GM06990 (cell line): ENCODE measurements around the gene DENND11.

Experiments
- DNase-seq: peaks from one replicate; pipeline ENCODE4 v3.0.0-alpha.2; 2011; ENCODE audit not compliant: insufficient read length; ENCODE audit errors: extremely low read depth
- H3K27me3 ChIP-seq: replicated peaks from 2 replicates; pipeline ENCODE4 v1.6.0; 2011; ENCODE audit warnings: low read length; ENCODE audit not compliant: control insufficient read depth, insufficient read depth
- H3K36me3 ChIP-seq: 2 replicates; pipeline ENCODE4 v1.5.1; 2011; ENCODE audit warnings: low read length; ENCODE audit not compliant: control insufficient read depth, insufficient read depth
- H3K4me3 ChIP-seq: replicated peaks from 2 replicates; pipeline ENCODE4 v1.5.1; 2011; ENCODE audit warnings: low read depth, mild to moderate bottlenecking, control low read depth, low read length
- TF ChIP-seq, protein P1 (sequence below): IDR thresholded peaks from 2 replicates; pipeline ENCODE4 v1.5.1; 2011; ENCODE audit warnings: low read length, control low read depth, mild to moderate bottlenecking, inconsistent platforms; ENCODE audit not compliant: insufficient read depth, poor library complexity, severe bottlenecking

DENND11 gene

DNA sequence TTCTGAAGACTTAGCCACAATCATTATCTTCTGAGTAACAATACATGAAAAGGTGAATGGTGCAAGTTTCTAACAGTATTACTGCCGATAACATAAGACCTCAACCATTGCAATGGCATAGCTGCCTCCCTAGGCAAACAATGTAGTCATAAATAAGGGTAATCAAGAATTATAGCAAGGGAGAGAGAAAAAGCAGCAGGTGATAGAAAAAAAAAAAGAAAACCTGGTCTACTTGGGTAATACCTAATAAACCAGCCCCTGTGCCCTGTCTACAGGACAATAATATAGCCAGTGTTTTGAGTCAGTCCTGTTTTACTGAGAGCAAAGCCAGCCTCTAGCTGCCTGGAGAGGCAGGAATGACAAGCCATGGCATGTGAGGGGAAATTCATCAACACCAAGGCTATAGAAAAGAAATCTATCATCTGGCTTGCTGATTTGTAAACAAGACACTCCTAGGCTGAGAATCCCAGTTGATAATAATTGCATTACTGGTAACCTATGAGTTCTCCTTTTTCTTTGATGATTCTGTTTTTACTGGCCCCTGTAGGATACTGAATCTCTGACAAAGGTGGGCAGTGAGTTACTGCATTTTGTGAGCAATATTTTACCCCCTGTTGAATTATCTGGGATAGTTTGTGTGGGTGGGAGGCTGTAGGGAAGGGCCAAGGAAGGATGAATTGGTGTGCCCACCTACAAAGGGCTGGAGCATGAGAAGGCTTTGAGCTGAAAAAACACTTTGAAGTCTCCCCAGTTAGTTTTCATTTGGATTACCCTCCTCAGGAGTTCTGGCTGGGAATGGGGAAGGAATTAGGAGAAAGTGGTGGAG lies 4.5 kb upstream of the DENND11 start:
- TF ChIP-seq, protein P1, sequence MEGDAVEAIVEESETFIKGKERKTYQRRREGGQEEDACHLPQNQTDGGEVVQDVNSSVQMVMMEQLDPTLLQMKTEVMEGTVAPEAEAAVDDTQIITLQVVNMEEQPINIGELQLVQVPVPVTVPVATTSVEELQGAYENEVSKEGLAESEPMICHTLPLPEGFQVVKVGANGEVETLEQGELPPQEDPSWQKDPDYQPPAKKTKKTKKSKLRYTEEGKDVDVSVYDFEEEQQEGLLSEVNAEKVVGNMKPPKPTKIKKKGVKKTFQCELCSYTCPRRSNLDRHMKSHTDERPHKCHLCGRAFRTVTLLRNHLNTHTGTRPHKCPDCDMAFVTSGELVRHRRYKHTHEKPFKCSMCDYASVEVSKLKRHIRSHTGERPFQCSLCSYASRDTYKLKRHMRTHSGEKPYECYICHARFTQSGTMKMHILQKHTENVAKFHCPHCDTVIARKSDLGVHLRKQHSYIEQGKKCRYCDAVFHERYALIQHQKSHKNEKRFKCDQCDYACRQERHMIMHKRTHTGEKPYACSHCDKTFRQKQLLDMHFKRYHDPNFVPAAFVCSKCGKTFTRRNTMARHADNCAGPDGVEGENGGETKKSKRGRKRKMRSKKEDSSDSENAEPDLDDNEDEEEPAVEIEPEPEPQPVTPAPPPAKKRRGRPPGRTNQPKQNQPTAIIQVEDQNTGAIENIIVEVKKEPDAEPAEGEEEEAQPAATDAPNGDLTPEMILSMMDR = no peak
- Histone ChIP-seq H3K36me3 (no peaks in the 10 kb centered on the region), H3K4me3 (no peak overlapping the region), H3K27me3 (no peaks in the 10 kb centered on the region)
- no peak for DNase-seq

DNA sequence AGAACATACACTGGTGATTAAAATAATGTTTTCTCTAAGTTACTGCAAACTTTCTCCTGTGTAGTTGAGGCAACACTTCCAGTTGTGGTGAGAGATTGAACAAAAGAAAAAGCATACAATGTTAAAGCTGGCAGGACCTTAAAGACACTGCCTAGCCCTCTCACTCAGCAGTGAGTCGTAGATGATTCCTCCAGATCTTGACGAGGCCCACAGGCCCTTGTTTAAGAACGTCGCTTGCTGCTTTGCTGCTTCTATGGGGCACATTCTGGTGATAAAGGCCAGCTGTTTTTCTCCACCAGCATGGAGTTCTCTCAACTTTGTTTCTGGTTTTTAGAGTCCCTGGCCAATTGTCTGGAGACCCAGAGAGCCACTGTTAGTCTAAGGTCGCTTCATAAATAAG lies 2.8 kb upstream of the DENND11 start:
- H3K27me3 ChIP-seq = no peaks in the 10 kb centered on the region
- no peaks in the 10 kb centered on the region for H3K36me3 ChIP-seq
- no peak overlapping the region for H3K4me3 ChIP-seq
- DNase-seq = no peak
- TF ChIP-seq, protein P1 = no peak

DNA sequence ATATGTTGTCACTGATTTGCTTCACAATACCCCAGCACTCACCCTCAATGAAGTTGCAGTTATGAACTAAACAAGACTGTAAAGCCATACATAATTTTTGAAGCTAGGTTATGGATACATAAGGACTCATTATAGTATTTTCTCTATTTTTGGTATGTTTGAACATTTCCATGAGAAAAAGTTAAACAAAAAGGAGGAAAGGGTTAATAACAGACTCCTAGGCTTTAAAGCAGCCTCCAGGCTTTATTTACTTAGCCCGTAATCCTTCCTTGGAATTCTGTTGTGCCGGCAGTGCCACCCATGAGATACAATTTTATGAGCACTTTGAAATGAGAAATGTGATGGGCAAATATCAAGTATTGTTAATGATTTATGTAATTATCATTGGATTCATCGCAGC lies 2.1 kb upstream of the DENND11 start:
- Histone ChIP-seq H3K4me3 (no peak overlapping the region), H3K27me3 (no peaks in the 10 kb centered on the region), H3K36me3 (no peaks in the 10 kb centered on the region)
- no peak for DNase-seq
- TF ChIP-seq, protein P1 = no peak

DNA sequence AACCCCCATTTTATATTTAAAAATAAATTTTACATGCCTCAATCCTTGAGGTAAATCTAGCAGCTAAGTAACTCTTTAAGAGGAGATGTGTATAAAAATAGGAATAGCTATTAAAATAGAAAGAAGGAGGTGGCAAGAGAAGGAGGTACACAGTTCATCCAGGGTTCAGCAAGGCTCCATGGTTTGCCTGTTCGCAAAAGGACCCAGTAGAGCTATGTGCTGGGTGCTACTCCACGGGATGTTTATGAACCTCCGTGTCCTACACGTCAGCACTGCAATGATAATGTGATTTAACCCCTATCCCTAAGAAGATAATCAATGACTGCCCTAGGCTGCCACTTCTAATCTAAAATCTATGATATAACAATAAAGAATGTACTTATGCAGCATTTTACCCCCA lies 926 bp upstream of the DENND11 start:
- TF ChIP-seq, protein P1 = no peak
- Histone ChIP-seq H3K36me3 (no peaks in the 10 kb centered on the region), H3K4me3 (no peak overlapping the region), H3K27me3 (no peaks in the 10 kb centered on the region)
- DNase-seq = no peak

- H3K4me3 ChIP-seq = peak overlapping the region; percentile 75
- TF ChIP-seq, protein P1 = no peak
- H3K27me3 ChIP-seq = no peaks in the 10 kb centered on the region
- H3K36me3 ChIP-seq = no peaks in the 10 kb centered on the region
- peak; percentile 79 for DNase-seq
These were observed 398 bp downstream of the DENND11 start for GRCh38 chr7:141701489-141702046.
